ENCODE results near the gene PDZRN3.

GRCh38 chr3:73614419-73614818 is 10.3 kb downstream of the PDZRN3 start:
- no peak for TF ChIP-seq CTCF (conservative IDR thresholded peaks at IDR 0.05)
- TF ChIP-seq ZFX (IDR thresholded peaks at IDR 0.05): no peak
